GM18867 (cell line): ENCODE measurements around the gene SH3BP5.

Experiments used
- ATAC-seq: cut with Tn5 transposase; IDR thresholded peaks from one replicate; pipeline ENCODE4 v1.9.1; 2021; ENCODE audit warnings: mild to moderate bottlenecking, moderate library complexity; ENCODE audit not compliant: unreplicated experiment

Gene SH3BP5

GRCh38 chr3:15347737-15348110 lies 15.3 kb upstream of the SH3BP5 start:
- ATAC-seq = no peak

- ATAC-seq = no peak
Observed at GRCh38 chr3:15347063-15347736, 14.8 kb upstream of the SH3BP5 start.

- ATAC-seq = no peak
Observed at GRCh38 chr3:15346516-15346915, 14.1 kb upstream of the SH3BP5 start.

- ATAC-seq = peak; percentile 92
Observed at GRCh38 chr3:15345608-15346137, 13.3 kb upstream of the SH3BP5 start.

- ATAC-seq = peak; percentile 13
Observed at GRCh38 chr3:15345066-15345607, 12.8 kb upstream of the SH3BP5 start.

GRCh38 chr3:15342945-15343344 lies 10.6 kb upstream of the SH3BP5 start:
- no peak for ATAC-seq

GRCh38 chr3:15342246-15342645 lies 9.9 kb upstream of the SH3BP5 start:
- no peak for ATAC-seq

GRCh38 chr3:15341030-15341726 lies 8.8 kb upstream of the SH3BP5 start:
- no peak for ATAC-seq

GRCh38 chr3:15339786-15340215 lies 7.4 kb upstream of the SH3BP5 start:
- no peak for ATAC-seq

GRCh38 chr3:15339001-15339400 lies 6.6 kb upstream of the SH3BP5 start:
- ATAC-seq = no peak

GRCh38 chr3:15337963-15338362 lies 5.6 kb upstream of the SH3BP5 start:
- ATAC-seq = no peak

- ATAC-seq = no peak
Observed at GRCh38 chr3:15336057-15336456, 3.7 kb upstream of the SH3BP5 start.

- no peak for ATAC-seq
Observed at GRCh38 chr3:15333956-15334263, 1.5 kb upstream of the SH3BP5 start.

GRCh38 chr3:15333099-15333955 lies 941 bp upstream of the SH3BP5 start:
- no peak for ATAC-seq

- ATAC-seq = peak; percentile 32
Observed at GRCh38 chr3:15331606-15332404, 581 bp downstream of the SH3BP5 start.

- ATAC-seq = no peak
Observed at GRCh38 chr3:15331072-15331605, 1.2 kb downstream of the SH3BP5 start.

GRCh38 chr3:15330031-15330596 lies 2.3 kb downstream of the SH3BP5 start:
- no peak for ATAC-seq

GRCh38 chr3:15329046-15330005 lies 3.1 kb downstream of the SH3BP5 start:
- no peak for ATAC-seq

- no peak for ATAC-seq
Observed at GRCh38 chr3:15327941-15328340, 4.4 kb downstream of the SH3BP5 start.
